GM06990 (cell line): ENCODE data around the gene CDH4.

Experiments
- DNase-seq: peaks from one replicate; pipeline ENCODE4 v3.0.0-alpha.2; 2011; ENCODE audit not compliant: insufficient read length; ENCODE audit errors: extremely low read depth
- H3K27me3 ChIP-seq: replicated peaks from 2 replicates; pipeline ENCODE4 v1.6.0; 2011; ENCODE audit warnings: low read length; ENCODE audit not compliant: control insufficient read depth, insufficient read depth
- H3K36me3 ChIP-seq: 2 replicates; pipeline ENCODE4 v1.5.1; 2011; ENCODE audit warnings: low read length; ENCODE audit not compliant: control insufficient read depth, insufficient read depth
- H3K4me3 ChIP-seq: replicated peaks from 2 replicates; pipeline ENCODE4 v1.5.1; 2011; ENCODE audit warnings: low read depth, mild to moderate bottlenecking, control low read depth, low read length
- TF ChIP-seq, protein P1 (sequence below): IDR thresholded peaks from 2 replicates; pipeline ENCODE4 v1.5.1; 2011; ENCODE audit warnings: low read length, control low read depth, mild to moderate bottlenecking, inconsistent platforms; ENCODE audit not compliant: insufficient read depth, poor library complexity, severe bottlenecking

CDH4 gene

DNA sequence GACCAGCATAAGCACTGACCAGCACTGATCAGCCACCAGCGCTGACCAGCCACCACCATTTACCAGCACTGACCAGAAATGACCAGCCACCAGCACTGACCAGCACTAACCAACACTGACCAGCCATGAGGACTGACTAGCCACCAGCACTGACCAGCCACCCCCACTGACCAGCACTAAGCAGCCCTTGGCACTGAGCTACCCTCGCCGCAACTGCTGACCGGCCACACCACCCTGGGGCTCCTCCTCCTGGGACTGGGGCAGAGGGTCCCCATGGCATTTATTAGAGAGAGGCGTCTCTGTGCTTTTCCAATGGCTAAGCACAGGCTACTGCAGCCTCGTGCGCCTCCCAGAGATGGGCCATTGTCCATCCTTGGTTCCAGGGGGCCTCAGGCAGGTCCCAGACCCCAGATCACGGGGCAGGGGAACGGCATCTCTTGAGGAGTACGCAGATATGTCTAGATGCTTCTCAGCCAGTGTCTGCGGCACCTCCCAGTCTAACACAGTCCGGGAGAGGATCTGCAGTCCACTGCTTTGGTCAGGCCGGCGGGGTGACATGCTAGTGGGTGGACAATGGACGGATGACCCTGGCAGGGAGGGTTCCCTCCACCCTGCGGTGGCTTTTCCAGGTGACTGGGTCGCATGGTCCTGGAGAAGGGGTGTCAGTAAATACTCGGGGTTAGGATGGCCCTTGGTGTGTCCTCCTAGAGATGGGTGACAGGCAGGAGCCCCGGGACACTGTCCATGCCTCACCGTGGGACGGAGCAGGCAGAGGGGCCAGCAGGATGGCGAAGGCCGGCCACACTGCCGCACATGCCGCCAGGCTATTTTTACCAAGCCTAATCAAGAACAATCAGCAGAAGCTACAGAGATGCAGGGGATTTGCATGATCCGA, 645.6 kb downstream of the CDH4 start:
- TF ChIP-seq, protein P1, sequence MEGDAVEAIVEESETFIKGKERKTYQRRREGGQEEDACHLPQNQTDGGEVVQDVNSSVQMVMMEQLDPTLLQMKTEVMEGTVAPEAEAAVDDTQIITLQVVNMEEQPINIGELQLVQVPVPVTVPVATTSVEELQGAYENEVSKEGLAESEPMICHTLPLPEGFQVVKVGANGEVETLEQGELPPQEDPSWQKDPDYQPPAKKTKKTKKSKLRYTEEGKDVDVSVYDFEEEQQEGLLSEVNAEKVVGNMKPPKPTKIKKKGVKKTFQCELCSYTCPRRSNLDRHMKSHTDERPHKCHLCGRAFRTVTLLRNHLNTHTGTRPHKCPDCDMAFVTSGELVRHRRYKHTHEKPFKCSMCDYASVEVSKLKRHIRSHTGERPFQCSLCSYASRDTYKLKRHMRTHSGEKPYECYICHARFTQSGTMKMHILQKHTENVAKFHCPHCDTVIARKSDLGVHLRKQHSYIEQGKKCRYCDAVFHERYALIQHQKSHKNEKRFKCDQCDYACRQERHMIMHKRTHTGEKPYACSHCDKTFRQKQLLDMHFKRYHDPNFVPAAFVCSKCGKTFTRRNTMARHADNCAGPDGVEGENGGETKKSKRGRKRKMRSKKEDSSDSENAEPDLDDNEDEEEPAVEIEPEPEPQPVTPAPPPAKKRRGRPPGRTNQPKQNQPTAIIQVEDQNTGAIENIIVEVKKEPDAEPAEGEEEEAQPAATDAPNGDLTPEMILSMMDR = no peak
- no peak overlapping the region for H3K4me3 ChIP-seq
- H3K27me3 ChIP-seq = no peaks in the 10 kb centered on the region
- H3K36me3 ChIP-seq = no peaks in the 10 kb centered on the region
- DNase-seq = no peak

GRCh38 chr20:61898405-61898804, 646.3 kb downstream of the CDH4 start:
- Histone ChIP-seq H3K4me3 (no peak overlapping the region), H3K36me3 (no peaks in the 10 kb centered on the region), H3K27me3 (no peaks in the 10 kb centered on the region)
- TF ChIP-seq, protein P1 = no peak
- DNase-seq = no peak

GRCh38 chr20:61900011-61900944, 648.2 kb downstream of the CDH4 start:
- Histone ChIP-seq H3K4me3 (no peak overlapping the region), H3K36me3 (no peaks in the 10 kb centered on the region), H3K27me3 (no peaks in the 10 kb centered on the region)
- DNase-seq = no peak
- TF ChIP-seq, protein P1 = no peak

DNA sequence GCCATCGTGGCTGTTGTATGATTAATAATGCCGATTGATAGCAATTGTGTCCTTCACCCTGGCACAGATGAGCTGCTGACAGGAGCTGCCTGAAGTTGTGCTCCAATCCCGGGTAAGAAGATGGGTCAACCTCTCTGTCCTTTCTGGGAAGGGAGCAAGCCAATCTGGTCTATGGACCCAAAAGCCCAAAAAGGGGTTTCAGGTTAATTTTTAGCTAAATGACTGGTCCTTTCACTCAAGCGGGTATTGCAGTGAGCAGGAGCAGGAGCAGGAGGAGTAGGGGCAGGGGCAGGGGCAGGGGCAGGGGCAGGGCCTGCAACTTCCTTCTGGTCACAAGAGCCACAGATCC, 648.9 kb downstream of the CDH4 start:
- DNase-seq = no peak
- Histone ChIP-seq H3K36me3 (no peaks in the 10 kb centered on the region), H3K27me3 (no peaks in the 10 kb centered on the region), H3K4me3 (no peak overlapping the region)
- TF ChIP-seq, protein P1 = no peak

GRCh38 chr20:61901392-61902220, 649.5 kb downstream of the CDH4 start:
- TF ChIP-seq, protein P1 = no peak
- H3K36me3 ChIP-seq = no peaks in the 10 kb centered on the region
- no peak overlapping the region for H3K4me3 ChIP-seq
- no peaks in the 10 kb centered on the region for H3K27me3 ChIP-seq
- DNase-seq = no peak
